ENCODE measurements around the gene EHD2.

GRCh38 chr19:47720669-47721422 lies 7.6 kb downstream of the EHD2 start:
- TF ChIP-seq, protein P1, sequence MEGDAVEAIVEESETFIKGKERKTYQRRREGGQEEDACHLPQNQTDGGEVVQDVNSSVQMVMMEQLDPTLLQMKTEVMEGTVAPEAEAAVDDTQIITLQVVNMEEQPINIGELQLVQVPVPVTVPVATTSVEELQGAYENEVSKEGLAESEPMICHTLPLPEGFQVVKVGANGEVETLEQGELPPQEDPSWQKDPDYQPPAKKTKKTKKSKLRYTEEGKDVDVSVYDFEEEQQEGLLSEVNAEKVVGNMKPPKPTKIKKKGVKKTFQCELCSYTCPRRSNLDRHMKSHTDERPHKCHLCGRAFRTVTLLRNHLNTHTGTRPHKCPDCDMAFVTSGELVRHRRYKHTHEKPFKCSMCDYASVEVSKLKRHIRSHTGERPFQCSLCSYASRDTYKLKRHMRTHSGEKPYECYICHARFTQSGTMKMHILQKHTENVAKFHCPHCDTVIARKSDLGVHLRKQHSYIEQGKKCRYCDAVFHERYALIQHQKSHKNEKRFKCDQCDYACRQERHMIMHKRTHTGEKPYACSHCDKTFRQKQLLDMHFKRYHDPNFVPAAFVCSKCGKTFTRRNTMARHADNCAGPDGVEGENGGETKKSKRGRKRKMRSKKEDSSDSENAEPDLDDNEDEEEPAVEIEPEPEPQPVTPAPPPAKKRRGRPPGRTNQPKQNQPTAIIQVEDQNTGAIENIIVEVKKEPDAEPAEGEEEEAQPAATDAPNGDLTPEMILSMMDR (conservative IDR thresholded peaks at IDR 0.05; ENCODE audit: low read depth, low read length), result no peak
- TF ChIP-seq EZH2 (IDR thresholded peaks at IDR 0.05; ENCODE audit: borderline replicate concordance, low read depth, low read length, poor library complexity, severe bottlenecking), result no peak

All from A673 (cell line).